Measurements from ENCODE around the gene TRIM40. TPM values are rescaled to one million over a fixed set of nuclear protein-coding genes. Genes with fewer than 3 reads are reported as not detected.

The TRIM40 gene
- polyA plus RNA-seq, 2 of the 4 experiments (the other 2 are of a cell fraction): 0.05 TPM

DNA sequence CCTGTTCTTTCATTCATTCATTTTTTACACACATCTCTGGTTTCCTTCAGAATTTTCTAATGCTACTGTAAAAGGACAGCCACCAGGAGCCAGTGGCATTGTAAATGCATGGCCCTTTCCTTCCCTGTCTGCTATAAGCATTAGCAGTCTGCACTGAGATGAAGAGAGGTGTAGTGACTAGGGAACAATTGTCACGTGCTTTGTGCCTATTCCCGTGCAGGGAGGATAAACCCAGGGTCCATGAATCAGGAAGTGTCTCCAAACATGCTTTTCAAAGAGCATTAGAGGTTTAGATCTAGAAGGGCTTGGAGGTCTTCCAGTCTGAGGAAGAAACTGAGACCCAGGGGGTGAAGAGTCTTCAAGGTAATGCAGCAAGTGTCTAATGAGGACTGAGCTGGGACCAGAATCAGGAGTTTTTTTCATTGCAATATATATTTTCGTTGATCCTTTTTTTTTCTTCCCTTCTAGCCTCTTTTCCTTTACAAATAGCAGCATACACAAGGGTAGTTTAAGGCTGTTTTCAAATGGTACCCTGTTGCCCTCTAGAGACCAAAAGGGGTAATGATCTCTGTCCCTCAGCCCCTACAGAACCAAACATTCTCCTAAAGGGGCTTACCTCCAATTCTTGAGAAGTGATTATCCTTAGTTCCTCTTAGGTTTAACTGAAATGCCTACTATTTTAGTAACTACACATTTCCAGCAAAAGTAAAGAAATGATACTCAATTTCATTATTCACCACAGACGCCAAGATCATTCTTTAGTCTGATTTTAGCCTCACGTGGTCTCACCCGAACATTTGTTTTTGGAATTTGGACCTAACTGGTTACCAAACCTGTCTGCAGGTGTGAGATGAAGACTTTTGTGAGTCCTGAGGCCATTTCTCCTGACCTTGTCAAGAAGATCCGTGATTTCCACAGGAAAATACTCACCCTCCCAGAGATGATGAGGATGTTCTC is 34.0 kb downstream of the TRIM40 start:
- FAIRE-seq: no peak
- peak; percentile 33 to 45 for DNase-seq (ENCODE audit: low read depth in 1 of 2, low spot score in 1 of 2)
- Histone ChIP-seq H3K9me3 (no peaks in the 10 kb centered on the region), H3K27ac (no peak overlapping the region), H3K4me3 (no peak overlapping the region), H3K4me1 (no peaks in the 10 kb centered on the region), H3K4me2 (no peak overlapping the region)
- POLR2A ChIA-PET: no interaction called here
- no peak for TF ChIP-seq CHD2 (IDR thresholded peaks at IDR 0.05; ENCODE audit: low read length, partially characterized antibody)
- peak; percentile 77 to 81 for TF ChIP-seq RAD21 (conservative IDR thresholded peaks at IDR 0.05 in 1 of 2, IDR thresholded peaks at IDR 0.05 in 1 of 2)
- TF ChIP-seq, protein P1, sequence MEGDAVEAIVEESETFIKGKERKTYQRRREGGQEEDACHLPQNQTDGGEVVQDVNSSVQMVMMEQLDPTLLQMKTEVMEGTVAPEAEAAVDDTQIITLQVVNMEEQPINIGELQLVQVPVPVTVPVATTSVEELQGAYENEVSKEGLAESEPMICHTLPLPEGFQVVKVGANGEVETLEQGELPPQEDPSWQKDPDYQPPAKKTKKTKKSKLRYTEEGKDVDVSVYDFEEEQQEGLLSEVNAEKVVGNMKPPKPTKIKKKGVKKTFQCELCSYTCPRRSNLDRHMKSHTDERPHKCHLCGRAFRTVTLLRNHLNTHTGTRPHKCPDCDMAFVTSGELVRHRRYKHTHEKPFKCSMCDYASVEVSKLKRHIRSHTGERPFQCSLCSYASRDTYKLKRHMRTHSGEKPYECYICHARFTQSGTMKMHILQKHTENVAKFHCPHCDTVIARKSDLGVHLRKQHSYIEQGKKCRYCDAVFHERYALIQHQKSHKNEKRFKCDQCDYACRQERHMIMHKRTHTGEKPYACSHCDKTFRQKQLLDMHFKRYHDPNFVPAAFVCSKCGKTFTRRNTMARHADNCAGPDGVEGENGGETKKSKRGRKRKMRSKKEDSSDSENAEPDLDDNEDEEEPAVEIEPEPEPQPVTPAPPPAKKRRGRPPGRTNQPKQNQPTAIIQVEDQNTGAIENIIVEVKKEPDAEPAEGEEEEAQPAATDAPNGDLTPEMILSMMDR (IDR thresholded peaks at IDR 0.05): peak; percentile 69
- peak; percentile 74 for TF ChIP-seq SMC3 (IDR thresholded peaks at IDR 0.05)
- 35% methylated on average over 7 of the region's 7 CpGs for WGBS (ENCODE audit: missing lambda C conversion rate)
- peak; percentile 89 to 97; a peak in 5 of 6 replicates for ATAC-seq
- CTCF ChIA-PET: interaction anchor here (0.7 to 2.2 kb wide), 9 partner anchors 36 to 309 kb away, joined by 3 to 16 read pairs (median 4); no protein-coding TSS in a partner anchor

DNA sequence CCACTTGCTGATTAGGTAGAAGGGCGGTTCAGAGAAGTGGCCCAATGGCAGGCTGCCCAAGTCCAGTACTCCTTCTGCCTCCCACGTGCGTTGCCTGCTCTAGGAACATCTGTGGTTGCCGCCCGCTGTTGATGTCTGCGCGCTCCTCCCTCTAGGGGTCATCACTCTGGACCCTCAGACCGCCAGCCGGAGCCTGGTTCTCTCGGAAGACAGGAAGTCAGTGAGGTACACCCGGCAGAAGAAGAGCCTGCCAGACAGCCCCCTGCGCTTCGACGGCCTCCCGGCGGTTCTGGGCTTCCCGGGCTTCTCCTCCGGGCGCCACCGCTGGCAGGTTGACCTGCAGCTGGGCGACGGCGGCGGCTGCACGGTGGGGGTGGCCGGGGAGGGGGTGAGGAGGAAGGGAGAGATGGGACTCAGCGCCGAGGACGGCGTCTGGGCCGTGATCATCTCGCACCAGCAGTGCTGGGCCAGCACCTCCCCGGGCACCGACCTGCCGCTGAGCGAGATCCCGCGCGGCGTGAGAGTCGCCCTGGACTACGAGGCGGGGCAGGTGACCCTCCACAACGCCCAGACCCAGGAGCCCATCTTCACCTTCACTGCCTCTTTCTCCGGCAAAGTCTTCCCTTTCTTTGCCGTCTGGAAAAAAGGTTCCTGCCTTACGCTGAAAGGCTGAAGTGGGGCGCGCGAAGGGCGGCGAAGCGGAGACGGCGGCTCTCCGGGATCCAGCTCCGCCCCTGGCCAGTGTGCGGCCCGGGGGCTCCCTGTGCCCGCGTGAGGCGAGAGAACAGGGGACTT is 35.9 kb downstream of the TRIM40 start:
- TF ChIP-seq TFCP2L1 (CRISPR knock-in tag; IDR thresholded peaks at IDR 0.05) (no peak), SMC3 (IDR thresholded peaks at IDR 0.05) (no peak), CBX8 (IDR thresholded peaks at IDR 0.05) (no peak), MYC (IDR thresholded peaks at IDR 0.05; ENCODE audit: borderline replicate concordance, low read length) (no peak), MAFK (IDR thresholded peaks at IDR 0.05; ENCODE audit: partially characterized antibody) (no peak), BHLHE40 (IDR thresholded peaks at IDR 0.05; ENCODE audit: low read depth, low read length) (no peak), RARB (CRISPR knock-in tag; IDR thresholded peaks at IDR 0.05) (no peak), EHMT2 (IDR thresholded peaks at IDR 0.05; ENCODE audit: low read depth) (no peak), POLR2AphosphoS2 (conservative IDR thresholded peaks at IDR 0.05; ENCODE audit: low read length) (no peak), FOSL2 (IDR thresholded peaks at IDR 0.05) (no peak), FOSL2 (CRISPR knock-in tag; IDR thresholded peaks at IDR 0.05) (no peak), RCOR1 (IDR thresholded peaks at IDR 0.05; ENCODE audit: low read depth, low read length) (no peak), HOXA7 (CRISPR knock-in tag; IDR thresholded peaks at IDR 0.05) (no peak), PHF8 (IDR thresholded peaks at IDR 0.05; ENCODE audit: borderline replicate concordance, low read depth) (no peak), ZFP36 (IDR thresholded peaks at IDR 0.05; ENCODE audit: borderline replicate concordance, partially characterized antibody) (no peak)
- TF ChIP-seq, protein P2, sequence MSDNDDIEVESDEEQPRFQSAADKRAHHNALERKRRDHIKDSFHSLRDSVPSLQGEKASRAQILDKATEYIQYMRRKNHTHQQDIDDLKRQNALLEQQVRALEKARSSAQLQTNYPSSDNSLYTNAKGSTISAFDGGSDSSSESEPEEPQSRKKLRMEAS (IDR thresholded peaks at IDR 0.05): no peak
- CTCF ChIA-PET: interaction anchor here (0.9 to 2.2 kb wide), 6 partner anchors 41 to 324 kb away, joined by 3 to 16 read pairs (median 4); no protein-coding TSS in a partner anchor
- 84% methylated on average over 25 of the region's 62 CpGs for WGBS (ENCODE audit: missing lambda C conversion rate)
- ATAC-seq (no peak), FAIRE-seq (no peak), DNase-seq (ENCODE audit: low read depth in 1 of 2, low spot score in 1 of 2) (no peak)
- POLR2A ChIA-PET: no interaction called here
- Histone ChIP-seq H3K9me3 (no peaks in the 10 kb centered on the region), H3K4me3 (no peak overlapping the region), H3K27ac (no peak overlapping the region), H3K4me2 (no peak overlapping the region), H3K4me1 (no peaks in the 10 kb centered on the region)

DNA sequence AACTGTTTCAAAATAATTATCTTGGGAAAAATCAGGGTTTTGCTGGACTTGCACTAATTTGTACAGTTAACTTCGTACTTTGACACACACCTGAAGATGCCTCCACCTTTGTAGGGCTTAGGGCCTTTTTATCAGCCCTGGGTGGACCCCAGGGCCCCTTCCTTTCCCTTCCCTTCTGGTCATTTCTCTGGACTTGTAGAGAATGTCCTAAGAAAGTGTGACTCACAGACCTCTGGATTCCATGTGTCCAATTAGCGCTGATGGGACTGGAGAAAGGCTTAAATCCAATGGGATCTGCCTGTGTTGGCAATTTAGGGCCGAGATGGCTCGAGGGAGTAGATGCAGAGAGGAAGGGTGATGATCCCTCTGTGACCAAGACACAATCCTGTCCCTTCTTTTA is 36.7 kb downstream of the TRIM40 start:
- ChIA-PET CTCF (interaction anchor here (1.0 kb wide), 1 partner anchor 41 kb away, joined by 3 read pairs; no protein-coding TSS in a partner anchor), POLR2A (no interaction called here)
- DNase-seq (ENCODE audit: low read depth in 1 of 2, low spot score in 1 of 2) (no peak), FAIRE-seq (no peak), ATAC-seq (no peak)
- no peak overlapping the region for H3K4me3 ChIP-seq
- H3K4me2 ChIP-seq: no peak overlapping the region
- 53% methylated on average over 4 of the region's 4 CpGs for WGBS (ENCODE audit: missing lambda C conversion rate)
- H3K9me3 ChIP-seq: no peaks in the 10 kb centered on the region
- H3K4me1 ChIP-seq: no peaks in the 10 kb centered on the region
- H3K27ac ChIP-seq: no peak overlapping the region
- TF ChIP-seq POLR2AphosphoS2 (conservative IDR thresholded peaks at IDR 0.05; ENCODE audit: low read length) (no peak), ZFP36 (IDR thresholded peaks at IDR 0.05; ENCODE audit: borderline replicate concordance, partially characterized antibody) (no peak), HOXB5 (CRISPR knock-in tag; IDR thresholded peaks at IDR 0.05) (no peak), JUN (IDR thresholded peaks at IDR 0.05) (no peak), EHMT2 (IDR thresholded peaks at IDR 0.05; ENCODE audit: low read depth) (no peak), SMC3 (IDR thresholded peaks at IDR 0.05) (no peak), CBX8 (IDR thresholded peaks at IDR 0.05) (no peak), SREBF2 (IDR thresholded peaks at IDR 0.05) (no peak), EHF (CRISPR knock-in tag; IDR thresholded peaks at IDR 0.05) (no peak), FOXS1 (CRISPR knock-in tag; IDR thresholded peaks at IDR 0.05) (no peak), RNF2 (IDR thresholded peaks at IDR 0.05; ENCODE audit: borderline replicate concordance, low read depth) (no peak)
- TF ChIP-seq, protein P3, sequence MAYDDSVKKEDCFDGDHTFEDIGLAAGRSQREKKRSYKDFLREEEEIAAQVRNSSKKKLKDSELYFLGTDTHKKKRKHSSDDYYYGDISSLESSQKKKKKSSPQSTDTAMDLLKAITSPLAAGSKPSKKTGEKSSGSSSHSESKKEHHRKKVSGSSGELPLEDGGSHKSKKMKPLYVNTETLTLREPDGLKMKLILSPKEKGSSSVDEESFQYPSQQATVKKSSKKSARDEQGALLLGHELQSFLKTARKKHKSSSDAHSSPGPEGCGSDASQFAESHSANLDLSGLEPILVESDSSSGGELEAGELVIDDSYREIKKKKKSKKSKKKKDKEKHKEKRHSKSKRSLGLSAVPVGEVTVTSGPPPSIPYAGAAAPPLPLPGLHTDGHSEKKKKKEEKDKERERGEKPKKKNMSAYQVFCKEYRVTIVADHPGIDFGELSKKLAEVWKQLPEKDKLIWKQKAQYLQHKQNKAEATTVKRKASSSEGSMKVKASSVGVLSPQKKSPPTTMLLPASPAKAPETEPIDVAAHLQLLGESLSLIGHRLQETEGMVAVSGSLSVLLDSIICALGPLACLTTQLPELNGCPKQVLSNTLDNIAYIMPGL (CRISPR knock-in tag; IDR thresholded peaks at IDR 0.05; ENCODE audit: borderline replicate concordance): no peak
- TF ChIP-seq, protein P4, sequence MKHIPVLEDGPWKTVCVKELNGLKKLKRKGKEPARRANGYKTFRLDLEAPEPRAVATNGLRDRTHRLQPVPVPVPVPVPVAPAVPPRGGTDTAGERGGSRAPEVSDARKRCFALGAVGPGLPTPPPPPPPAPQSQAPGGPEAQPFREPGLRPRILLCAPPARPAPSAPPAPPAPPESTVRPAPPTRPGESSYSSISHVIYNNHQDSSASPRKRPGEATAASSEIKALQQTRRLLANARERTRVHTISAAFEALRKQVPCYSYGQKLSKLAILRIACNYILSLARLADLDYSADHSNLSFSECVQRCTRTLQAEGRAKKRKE (CRISPR knock-in tag; IDR thresholded peaks at IDR 0.05; ENCODE audit: low read depth): no peak

Measured in A549 (cell line).